SJCRH30 (cell line): ENCODE data around the gene CMTM2. TPM values are rescaled to one million over a fixed set of nuclear protein-coding genes. Genes with fewer than 3 reads are reported as not detected.
"Not testable (repeated sequence)": the region's sequence is repeated elsewhere in the genome, so short reads cannot be mapped to it uniquely, and the experiment has no call there.

ENCODE experiments used
- DNase-seq, 2 experiments: peaks; one replicate each; pipeline ENCODE4 v3.0.0-alpha.2; 2015 to 2020
- H3K27ac ChIP-seq: fragments of 250-450 bp; sonication (Bioruptor Pico); 2 replicates; pipeline ENCODE4 v1.5.1; 2020; ENCODE audit warnings: mild to moderate bottlenecking, moderate library complexity
- H3K27me3 ChIP-seq: fragments of 250-450 bp; sonication (Bioruptor Pico); 2 replicates; pipeline ENCODE4 v1.5.1; 2020; ENCODE audit warnings: mild to moderate bottlenecking, moderate library complexity
- H3K36me3 ChIP-seq: fragments of 250-450 bp; sonication (Bioruptor Pico); 2 replicates; pipeline ENCODE4 v1.5.1; 2020; ENCODE audit warnings: mild to moderate bottlenecking, moderate library complexity
- H3K4me1 ChIP-seq: fragments of 250-450 bp; sonication (Bioruptor Pico); 2 replicates; pipeline ENCODE4 v1.5.1; 2020; ENCODE audit warnings: mild to moderate bottlenecking, moderate library complexity
- H3K4me3 ChIP-seq: fragments of 250-450 bp; sonication (Bioruptor Pico); 2 replicates; pipeline ENCODE4 v1.5.1; 2020; ENCODE audit warnings: mild to moderate bottlenecking, moderate library complexity
- H3K9me3 ChIP-seq: fragments of 250-450 bp; sonication (Bioruptor Pico); replicated peaks from 2 replicates; pipeline ENCODE4 v1.5.1; 2020; ENCODE audit warnings: mild to moderate bottlenecking, moderate library complexity
- total RNA-seq: library from RNA; depleted of rRNA; stranded (reverse); fragments of >200 nt; shearing (Covaris generic); gene quantifications from 2 replicates; pipeline ENCODE4 v1.2.3, GENCODE V29; 2014

CMTM2 gene
- total RNA-seq, 1 experiment from 2014 or later, result 5.4 TPM

DNA sequence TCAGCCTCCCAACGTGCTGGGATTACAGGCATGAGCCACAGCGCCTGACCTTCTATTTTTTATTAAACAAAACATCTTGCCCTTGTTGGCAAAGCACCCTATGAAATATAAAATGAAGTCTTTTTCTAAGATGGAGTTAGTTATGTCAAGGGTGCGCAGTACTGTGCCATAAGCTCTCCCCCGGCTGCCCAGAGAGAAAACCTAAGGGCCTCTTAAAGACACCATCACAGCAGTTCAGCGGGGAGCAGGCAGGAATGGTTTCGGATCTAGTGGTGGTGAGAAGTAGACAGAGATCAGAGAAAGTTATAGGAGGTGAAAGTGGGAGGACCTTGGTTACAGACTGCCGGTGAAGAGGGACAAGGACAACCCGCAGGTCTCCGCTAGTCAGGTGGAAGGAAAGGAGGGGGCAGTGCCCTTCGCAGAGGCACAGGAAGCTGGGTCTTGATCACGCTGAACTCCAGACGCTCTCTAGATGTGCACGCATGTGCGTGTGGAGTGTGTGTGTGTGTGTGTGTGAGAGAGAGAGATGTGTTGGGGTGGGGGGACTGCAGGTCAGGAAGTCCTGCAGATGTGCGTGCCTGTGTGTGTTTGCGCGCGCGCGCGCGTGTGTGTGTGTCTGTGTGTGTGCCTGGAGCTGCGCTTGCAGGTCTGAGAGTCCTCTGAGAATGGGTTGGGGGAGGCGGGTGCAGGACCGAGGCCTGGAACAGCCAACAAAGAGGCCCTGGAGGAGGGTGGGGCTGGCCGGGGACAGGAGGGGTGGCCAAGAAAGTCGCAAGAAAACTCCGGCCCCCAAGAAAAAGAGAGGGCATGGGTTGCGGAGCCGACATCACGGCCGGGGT lies 24.5 kb downstream of the CMTM2 start:
- peaks cover 5% of the 10 kb centered on the region; the same call in 1 of the 2 replicates for H3K4me1 ChIP-seq
- peak overlapping the region; percentile 61 for H3K27ac ChIP-seq
- DNase-seq, result peak; percentile 83 to 84
- H3K9me3 ChIP-seq, result no peaks in the 10 kb centered on the region
- 0 out of 2 replicates have a peak, but pooled peaks cover 2% of the 10 kb centered on the region for H3K36me3 ChIP-seq
- peak overlapping the region; percentile 92 for H3K4me3 ChIP-seq
- H3K27me3 ChIP-seq, result no peaks in the 10 kb centered on the region

DNA sequence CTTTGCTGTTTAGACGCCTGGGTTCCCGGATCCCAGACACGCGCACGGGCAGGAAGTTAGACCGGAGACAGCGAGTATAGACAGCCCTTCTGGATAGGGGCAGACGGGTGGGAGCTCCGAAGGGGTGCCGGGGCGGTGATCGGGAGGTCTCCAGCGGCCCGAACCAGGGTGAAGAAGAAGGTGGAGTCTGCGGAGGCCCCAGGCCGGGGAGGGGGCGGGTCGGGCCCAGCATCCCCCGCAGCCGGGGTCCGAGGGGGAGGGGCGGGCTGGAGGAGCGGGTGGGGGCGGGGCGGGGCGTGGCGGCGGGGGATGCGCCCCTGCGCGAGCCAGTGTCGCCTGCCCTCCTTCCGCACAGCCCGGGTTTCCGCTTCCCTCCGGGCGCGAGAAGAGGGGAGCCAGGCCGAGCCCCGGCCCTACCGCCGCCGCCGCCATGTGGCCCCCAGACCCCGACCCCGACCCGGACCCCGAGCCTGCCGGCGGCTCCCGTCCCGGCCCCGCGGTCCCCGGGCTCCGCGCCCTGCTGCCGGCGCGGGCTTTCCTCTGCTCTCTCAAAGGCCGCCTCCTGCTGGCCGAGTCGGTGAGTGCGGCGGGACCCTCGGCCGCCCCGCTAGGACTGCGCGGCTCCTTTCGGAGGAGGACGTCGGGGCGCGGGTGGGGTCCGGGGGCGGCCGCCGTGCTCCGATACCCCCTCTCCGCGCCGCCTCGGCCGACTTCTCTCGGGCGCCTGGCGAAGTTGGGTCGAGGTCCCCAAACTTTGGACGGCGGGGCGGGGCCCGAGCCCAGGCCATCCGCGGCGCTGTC lies 25.3 kb downstream of the CMTM2 start, which contains the start of gene CMTM3:
Gene CMTM3 (plus strand): TSS at position 329 of the 801 bp plus-strand sequence. CDS start 102 bp downstream, at position 431.
- DNase-seq, result peak; percentile 84 to 88
- no peaks in the 10 kb centered on the region for H3K9me3 ChIP-seq
- peak within 1 kb of the TSS; percentile 92 for H3K4me3 ChIP-seq
- H3K27me3 ChIP-seq, result no peaks in the 10 kb centered on the region
- H3K27ac ChIP-seq, result peak within 1 kb of the TSS; percentile 61
- H3K4me1 ChIP-seq, result peaks cover 7% of the 10 kb centered on the region; the same call in 1 of the 2 replicates
- 0 out of 2 replicates have a peak, but pooled peaks cover 9% of the 10 kb centered on the region for H3K36me3 ChIP-seq

- peak overlapping the region; percentile 59 for H3K27ac ChIP-seq
- no peaks in the 10 kb centered on the region for H3K9me3 ChIP-seq
- H3K4me1 ChIP-seq, result peaks cover 7% of the 10 kb centered on the region; the same call in 1 of the 2 replicates
- peak; percentile 53 to 58 for DNase-seq
- peak overlapping the region; percentile 92 for H3K4me3 ChIP-seq
- H3K36me3 ChIP-seq, result peaks cover 17% of the 10 kb centered on the region
- no peaks in the 10 kb centered on the region for H3K27me3 ChIP-seq
Observed at GRCh38 chr16:66605177-66605978, 26.1 kb downstream of the CMTM2 start.

- no peak overlapping the region for H3K27ac ChIP-seq
- no peak for DNase-seq
- H3K4me1 ChIP-seq, result peaks cover 7% of the 10 kb centered on the region; the same call in 1 of the 2 replicates
- H3K4me3 ChIP-seq, result peak overlapping the region; percentile 92
- peaks cover 24% of the 10 kb centered on the region for H3K36me3 ChIP-seq
- H3K27me3 ChIP-seq, result no peaks in the 10 kb centered on the region
- H3K9me3 ChIP-seq, result no peaks in the 10 kb centered on the region
Observed at GRCh38 chr16:66605979-66606751, 26.9 kb downstream of the CMTM2 start.

DNA sequence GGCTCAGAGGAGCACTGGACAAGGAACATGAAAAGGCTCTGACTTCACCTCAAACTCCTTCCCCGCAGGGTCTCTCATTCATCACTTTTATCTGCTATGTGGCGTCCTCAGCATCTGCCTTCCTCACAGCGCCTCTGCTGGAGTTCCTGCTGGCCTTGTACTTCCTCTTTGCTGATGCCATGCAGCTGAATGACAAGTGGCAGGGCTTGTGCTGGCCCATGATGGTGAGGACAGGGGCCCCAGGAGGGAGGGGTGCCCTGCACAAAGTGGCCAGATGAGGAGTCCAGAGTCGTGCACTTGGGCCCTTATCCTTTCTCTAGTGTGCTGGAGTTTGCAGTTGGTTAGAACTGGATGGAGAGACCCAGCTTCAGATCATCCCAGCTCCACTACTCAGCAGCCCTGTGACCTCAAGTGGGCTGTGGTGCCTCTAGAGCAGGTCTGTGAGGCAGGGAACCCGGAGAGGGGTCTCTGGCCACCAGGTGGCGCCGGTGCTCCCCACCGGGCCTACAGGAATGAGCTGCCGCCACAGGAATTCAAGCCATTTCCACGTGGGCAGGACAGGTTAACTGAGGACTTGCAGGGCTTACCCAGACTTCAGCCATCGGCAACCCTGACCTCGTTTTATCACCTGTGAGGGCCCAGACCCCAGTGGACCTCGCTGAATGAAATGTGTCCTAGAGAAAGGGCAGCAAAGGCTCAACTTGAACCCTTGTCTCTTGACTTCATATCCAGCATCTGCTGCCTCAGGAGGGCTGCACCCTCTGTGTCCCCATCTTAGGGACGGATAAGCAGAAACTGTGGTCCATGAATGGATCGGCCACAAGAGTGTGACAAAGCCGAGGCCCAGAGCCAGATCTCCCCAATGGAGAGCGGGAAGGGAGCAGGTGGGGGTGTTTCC lies 29.2 kb downstream of the CMTM2 start:
- peak overlapping the region; percentile 29; the same call in 1 of the 2 replicates for H3K27ac ChIP-seq
- peaks cover 45% of the 10 kb centered on the region for H3K36me3 ChIP-seq
- H3K9me3 ChIP-seq, result no peaks in the 10 kb centered on the region
- H3K4me1 ChIP-seq, result peaks cover 7% of the 10 kb centered on the region; the same call in 1 of the 2 replicates
- DNase-seq, result peak; percentile 92 to 94
- H3K27me3 ChIP-seq, result no peaks in the 10 kb centered on the region
- H3K4me3 ChIP-seq, result no peak overlapping the region

- Histone ChIP-seq H3K4me3 (no peak overlapping the region), H3K27ac (peak overlapping the region; percentile 29; the same call in 1 of the 2 replicates), H3K9me3 (no peaks in the 10 kb centered on the region), H3K36me3 (peaks cover 47% of the 10 kb centered on the region), H3K4me1 (peaks cover 7% of the 10 kb centered on the region; the same call in 1 of the 2 replicates), H3K27me3 (no peaks in the 10 kb centered on the region)
- no peak for DNase-seq
Observed at GRCh38 chr16:66609139-66609510, 29.9 kb downstream of the CMTM2 start.

DNA sequence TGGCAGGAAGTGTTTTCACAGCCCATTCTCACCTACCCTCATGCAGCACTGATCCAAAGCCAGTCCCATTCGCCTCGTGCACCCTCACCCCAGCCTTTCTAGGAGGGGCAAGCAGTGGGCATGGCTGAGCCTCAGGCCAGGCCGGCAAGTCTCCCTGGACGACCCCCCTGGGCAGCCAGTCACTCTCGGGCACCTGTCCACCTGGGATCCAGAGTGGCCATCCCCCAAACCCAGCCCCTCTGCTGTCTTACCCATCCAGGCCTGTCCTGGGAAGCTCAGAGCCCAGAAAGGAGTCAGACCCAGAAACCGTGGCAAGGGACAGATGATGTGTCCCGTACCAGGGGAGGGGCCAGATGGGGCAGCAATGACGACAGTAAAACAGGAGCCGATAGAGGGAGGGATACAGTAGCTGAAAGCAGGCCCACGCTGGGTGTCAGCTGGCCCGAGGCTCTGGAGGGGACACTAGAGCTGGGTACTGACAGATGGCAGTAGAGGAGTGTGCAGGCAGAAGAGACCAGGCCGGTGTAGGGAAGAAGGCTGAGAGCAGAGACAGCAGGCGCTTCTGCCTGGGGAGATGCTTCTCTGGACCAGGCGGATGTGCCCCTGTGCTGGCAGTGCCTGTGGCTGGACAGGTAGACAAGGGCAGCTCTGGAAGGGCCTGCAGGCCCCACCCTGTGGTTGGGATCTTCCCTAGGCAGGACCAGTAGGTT lies 31.0 kb downstream of the CMTM2 start:
- H3K4me1 ChIP-seq, result peaks cover 7% of the 10 kb centered on the region; the same call in 1 of the 2 replicates
- no peak overlapping the region for H3K27ac ChIP-seq
- no peaks in the 10 kb centered on the region for H3K27me3 ChIP-seq
- H3K36me3 ChIP-seq, result peaks cover 47% of the 10 kb centered on the region
- no peaks in the 10 kb centered on the region for H3K9me3 ChIP-seq
- DNase-seq, result no peak
- H3K4me3 ChIP-seq, result no peak overlapping the region

- H3K4me3 ChIP-seq, H3K4me1 ChIP-seq, H3K27ac ChIP-seq, H3K27me3 ChIP-seq, DNase-seq, H3K9me3 ChIP-seq: not testable (repeated sequence)
- peaks cover 47% of the 10 kb centered on the region for H3K36me3 ChIP-seq
Observed at GRCh38 chr16:66611911-66612310, 32.6 kb downstream of the CMTM2 start.

DNA sequence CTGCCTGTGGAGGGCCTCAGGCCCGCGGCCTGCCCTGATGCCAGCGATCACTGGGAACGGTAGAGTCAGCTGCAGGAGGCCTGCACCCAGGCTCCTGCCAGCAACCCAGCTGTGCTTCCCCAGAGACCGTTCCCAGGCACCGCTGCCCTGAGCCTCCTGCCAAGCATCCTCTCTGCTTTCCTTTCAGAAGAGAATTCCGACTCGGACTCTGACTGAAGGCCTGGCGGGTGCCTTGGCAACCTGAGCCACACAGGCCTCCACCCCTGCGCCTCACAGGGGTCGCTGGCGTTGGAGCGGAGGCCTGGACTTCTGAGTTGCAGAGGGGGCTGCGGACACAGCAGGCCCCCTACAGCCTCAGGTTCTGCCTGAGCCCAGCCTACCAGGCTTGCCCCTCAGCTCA lies 33.2 kb downstream of the CMTM2 start:
- no peaks in the 10 kb centered on the region for H3K9me3 ChIP-seq
- H3K4me3 ChIP-seq, result no peak overlapping the region
- H3K27ac ChIP-seq, result no peak overlapping the region
- no peaks in the 10 kb centered on the region for H3K27me3 ChIP-seq
- peaks cover 47% of the 10 kb centered on the region for H3K36me3 ChIP-seq
- DNase-seq, result no peak
- H3K4me1 ChIP-seq, result peaks cover 7% of the 10 kb centered on the region; the same call in 1 of the 2 replicates

- DNase-seq, result no peak
- H3K27me3 ChIP-seq, result no peaks in the 10 kb centered on the region
- peaks cover 13% of the 10 kb centered on the region for H3K4me1 ChIP-seq
- H3K4me3 ChIP-seq, result no peak overlapping the region
- H3K9me3 ChIP-seq, result no peaks in the 10 kb centered on the region
- H3K36me3 ChIP-seq, result peaks cover 40% of the 10 kb centered on the region
- no peak overlapping the region for H3K27ac ChIP-seq
Observed at GRCh38 chr16:66614161-66614802, 35.0 kb downstream of the CMTM2 start.

- Histone ChIP-seq H3K27ac (no peak overlapping the region), H3K36me3 (peaks cover 23% of the 10 kb centered on the region), H3K4me3 (no peak overlapping the region), H3K27me3 (no peaks in the 10 kb centered on the region), H3K4me1 (peaks cover 29% of the 10 kb centered on the region), H3K9me3 (no peaks in the 10 kb centered on the region)
- DNase-seq, result no peak
Observed at GRCh38 chr16:66616169-66616568, 36.9 kb downstream of the CMTM2 start.

DNA sequence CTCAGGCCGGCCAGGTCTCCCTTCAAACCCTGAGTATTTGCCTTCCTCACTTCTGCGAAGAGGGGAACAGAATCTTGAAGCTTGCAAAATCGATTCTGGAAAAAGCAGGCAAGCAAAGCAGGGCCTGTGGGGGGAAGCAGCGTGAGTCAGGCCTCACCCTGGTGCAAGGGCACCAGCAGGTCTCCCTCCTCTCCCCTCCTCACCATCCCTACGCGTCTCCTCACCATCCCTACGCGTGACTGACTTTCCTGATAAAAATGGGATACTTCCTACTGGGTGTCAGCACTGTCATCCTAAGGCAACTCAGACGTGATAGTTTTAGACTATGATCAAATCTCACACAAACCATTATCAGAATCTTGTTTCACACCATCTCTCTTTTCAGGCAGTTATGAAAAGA lies 37.3 kb downstream of the CMTM2 start:
- no peak for DNase-seq
- no peaks in the 10 kb centered on the region for H3K27me3 ChIP-seq
- no peak overlapping the region for H3K27ac ChIP-seq
- peaks cover 29% of the 10 kb centered on the region for H3K4me1 ChIP-seq
- H3K9me3 ChIP-seq, result no peaks in the 10 kb centered on the region
- peaks cover 20% of the 10 kb centered on the region for H3K36me3 ChIP-seq
- H3K4me3 ChIP-seq, result no peak overlapping the region
